ENCODE measurements around the gene DENND1B.

The DENND1B gene

GRCh38 chr1:197572169-197572568 is 203.1 kb downstream of the DENND1B start:
- no peak for DNase-seq
- Histone ChIP-seq H3K4me3 (ENCODE audit: low read depth, low read length) (no peak overlapping the region), H3K36me3 (replicated peaks) (no peaks in the 10 kb centered on the region), H3K27ac (no peak overlapping the region), H3K27me3 (replicated peaks) (no peaks in the 10 kb centered on the region)
- in situ Hi-C loops (cut with HindIII; ENCODE audit: low pct_ligation_motif_present, low sequenced_read_pairs), result no loop called here
- TF ChIP-seq, protein P1, sequence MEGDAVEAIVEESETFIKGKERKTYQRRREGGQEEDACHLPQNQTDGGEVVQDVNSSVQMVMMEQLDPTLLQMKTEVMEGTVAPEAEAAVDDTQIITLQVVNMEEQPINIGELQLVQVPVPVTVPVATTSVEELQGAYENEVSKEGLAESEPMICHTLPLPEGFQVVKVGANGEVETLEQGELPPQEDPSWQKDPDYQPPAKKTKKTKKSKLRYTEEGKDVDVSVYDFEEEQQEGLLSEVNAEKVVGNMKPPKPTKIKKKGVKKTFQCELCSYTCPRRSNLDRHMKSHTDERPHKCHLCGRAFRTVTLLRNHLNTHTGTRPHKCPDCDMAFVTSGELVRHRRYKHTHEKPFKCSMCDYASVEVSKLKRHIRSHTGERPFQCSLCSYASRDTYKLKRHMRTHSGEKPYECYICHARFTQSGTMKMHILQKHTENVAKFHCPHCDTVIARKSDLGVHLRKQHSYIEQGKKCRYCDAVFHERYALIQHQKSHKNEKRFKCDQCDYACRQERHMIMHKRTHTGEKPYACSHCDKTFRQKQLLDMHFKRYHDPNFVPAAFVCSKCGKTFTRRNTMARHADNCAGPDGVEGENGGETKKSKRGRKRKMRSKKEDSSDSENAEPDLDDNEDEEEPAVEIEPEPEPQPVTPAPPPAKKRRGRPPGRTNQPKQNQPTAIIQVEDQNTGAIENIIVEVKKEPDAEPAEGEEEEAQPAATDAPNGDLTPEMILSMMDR (IDR thresholded peaks at IDR 0.05; ENCODE audit: low read depth, low read length, missing control alignments), result no peak

GRCh38 chr1:197567442-197567841 is 207.8 kb downstream of the DENND1B start:
- in situ Hi-C loops (cut with HindIII; ENCODE audit: low pct_ligation_motif_present, low sequenced_read_pairs), result no loop called here
- H3K27ac ChIP-seq, result no peak overlapping the region
- no peak overlapping the region for H3K4me3 ChIP-seq (ENCODE audit: low read depth, low read length)
- H3K36me3 ChIP-seq (replicated peaks), result no peaks in the 10 kb centered on the region
- DNase-seq, result no peak
- H3K27me3 ChIP-seq (replicated peaks), result no peaks in the 10 kb centered on the region
- TF ChIP-seq, protein P1 (IDR thresholded peaks at IDR 0.05; ENCODE audit: low read depth, low read length, missing control alignments), result no peak

GRCh38 chr1:197561041-197561440 is 214.2 kb downstream of the DENND1B start:
- Histone ChIP-seq H3K36me3 (replicated peaks) (no peaks in the 10 kb centered on the region), H3K27ac (no peak overlapping the region)
- TF ChIP-seq, protein P1 (IDR thresholded peaks at IDR 0.05; ENCODE audit: low read depth, low read length, missing control alignments), result no peak

GRCh38 chr1:197559655-197560054 is 215.6 kb downstream of the DENND1B start:
- H3K27me3 ChIP-seq (replicated peaks), result no peaks in the 10 kb centered on the region
- H3K27ac ChIP-seq, result no peak overlapping the region
- no peak overlapping the region for H3K4me3 ChIP-seq (ENCODE audit: low read depth, low read length)
- TF ChIP-seq, protein P1 (IDR thresholded peaks at IDR 0.05; ENCODE audit: low read depth, low read length, missing control alignments), result no peak
- in situ Hi-C loops (cut with HindIII; ENCODE audit: low pct_ligation_motif_present, low sequenced_read_pairs), result no loop called here
- no peaks in the 10 kb centered on the region for H3K36me3 ChIP-seq (replicated peaks)
- DNase-seq, result no peak

More at GRCh38 chr1:197561041-197561440, 214.2 kb downstream of the DENND1B start:
- in situ Hi-C loops (cut with HindIII; ENCODE audit: low pct_ligation_motif_present, low sequenced_read_pairs), result no loop called here
- DNase-seq, result no peak
- Histone ChIP-seq H3K4me3 (ENCODE audit: low read depth, low read length) (no peak overlapping the region), H3K27me3 (replicated peaks) (no peaks in the 10 kb centered on the region)

- no peaks in the 10 kb centered on the region for H3K36me3 ChIP-seq (replicated peaks)
- H3K4me3 ChIP-seq (ENCODE audit: low read depth, low read length), result no peak overlapping the region
- TF ChIP-seq, protein P1 (IDR thresholded peaks at IDR 0.05; ENCODE audit: low read depth, low read length, missing control alignments), result no peak
- no peak overlapping the region for H3K27ac ChIP-seq
- DNase-seq, result no peak
- no peaks in the 10 kb centered on the region for H3K27me3 ChIP-seq (replicated peaks)
- in situ Hi-C loops (cut with HindIII; ENCODE audit: low pct_ligation_motif_present, low sequenced_read_pairs), result no loop called here
Observed at GRCh38 chr1:197559244-197559643, 216.0 kb downstream of the DENND1B start.

DNA sequence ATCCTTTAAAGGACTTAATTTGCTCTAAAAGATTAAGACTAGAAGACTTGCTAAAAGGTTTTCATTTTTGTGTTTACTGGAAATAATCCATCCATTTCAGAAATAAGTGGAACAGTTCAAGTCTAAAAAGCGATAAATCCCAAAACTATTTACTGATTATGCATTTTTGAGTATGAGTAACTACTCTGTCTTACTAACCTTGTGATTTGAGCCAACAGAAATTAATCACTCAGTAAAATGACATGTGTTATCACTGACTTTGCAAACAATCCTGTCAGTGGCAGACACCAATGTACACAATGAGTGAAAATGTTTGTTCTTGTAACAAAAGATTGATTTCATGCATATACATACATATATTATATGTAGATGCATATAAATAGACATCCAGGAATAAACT is 218.0 kb downstream of the DENND1B start:
- no peak overlapping the region for H3K4me3 ChIP-seq (ENCODE audit: low read depth, low read length)
- in situ Hi-C loops (cut with HindIII; ENCODE audit: low pct_ligation_motif_present, low sequenced_read_pairs), result no loop called here
- DNase-seq, result peak; percentile 5

More for the DNA sequence above, 218.0 kb downstream of the DENND1B start:
- Histone ChIP-seq H3K27me3 (replicated peaks) (no peaks in the 10 kb centered on the region), H3K27ac (no peak overlapping the region), H3K36me3 (replicated peaks) (no peaks in the 10 kb centered on the region)
- TF ChIP-seq, protein P1 (IDR thresholded peaks at IDR 0.05; ENCODE audit: low read depth, low read length, missing control alignments), result no peak
